Natural killer cell (primary cell): Measurements from ENCODE around the gene CSF2RB. TPM values are rescaled to one million over a fixed set of nuclear protein-coding genes. Genes with fewer than 3 reads are reported as not detected.

Experiments used
- ATAC-seq, 3 donors: fragments of 150-1000 bp in 2 of 3; fragments of 200-7000 bp in 1 of 3; cut with Tn5 transposase; 1 replicate in 1 of 3; 2 replicates in 2 of 3; pipeline ENCODE4 v1.10.0; 2021; ENCODE audit warnings: mild to moderate bottlenecking in 2 of 3, moderate library complexity in 2 of 3
- DNase-seq, 2 donors: peaks; one replicate each; pipeline versions ENCODE4 v3.0.0 to v3.0.0-alpha.2; 2013 to 2021; ENCODE audit warnings: mixed read lengths in 1 of 2
- H3K27ac ChIP-seq: one replicate; pipeline ENCODE4 v1.5.1; 2013; ENCODE audit warnings: mild to moderate bottlenecking, low read length
- H3K27me3 ChIP-seq: one replicate; pipeline ENCODE4 v1.6.1; 2013; ENCODE audit warnings: low read length; ENCODE audit not compliant: control insufficient read depth, insufficient read depth
- H3K36me3 ChIP-seq: one replicate; pipeline ENCODE4 v1.6.1; 2013; ENCODE audit warnings: low read length; ENCODE audit not compliant: control insufficient read depth, insufficient read depth
- H3K4me1 ChIP-seq: one replicate; pipeline ENCODE4 v1.6.1; 2013; ENCODE audit warnings: low read length; ENCODE audit not compliant: control insufficient read depth, insufficient read depth
- H3K4me3 ChIP-seq: one replicate; pipeline ENCODE4 v1.5.1; 2013; ENCODE audit warnings: low read length
- H3K9me3 ChIP-seq: one replicate; pipeline ENCODE4 v1.6.1; 2013; ENCODE audit warnings: low read length; ENCODE audit not compliant: control insufficient read depth, insufficient read depth
- H3K27ac Mint-ChIP-seq, 2 donors: one replicate each; pipeline ENCODE4 v1.8.0; 2022; ENCODE audit warnings: mild to moderate bottlenecking in 2 of 2, mixed read lengths in 2 of 2, moderate library complexity in 1 of 2
- H3K27me3 Mint-ChIP-seq, 2 donors: one replicate each; pipeline ENCODE4 v1.8.0; 2022; ENCODE audit warnings: low read depth in 2 of 2, mixed read lengths in 2 of 2
- H3K36me3 Mint-ChIP-seq: one replicate; pipeline ENCODE4 v1.8.0; 2022; ENCODE audit warnings: mixed read lengths
- H3K4me1 Mint-ChIP-seq, 2 donors: one replicate each; pipeline ENCODE4 v1.8.0; 2022; ENCODE audit warnings: mixed read lengths in 2 of 2
- H3K4me3 Mint-ChIP-seq: one replicate; pipeline ENCODE4 v1.8.0; 2022; ENCODE audit warnings: mild to moderate bottlenecking, moderate library complexity, mixed read lengths
- H3K9me3 Mint-ChIP-seq, 2 donors: one replicate each; pipeline ENCODE4 v1.8.0; 2022; ENCODE audit warnings: mixed read lengths in 2 of 2
- WGBS: methylation state at CpG from one replicate; pipeline ENCODE4 v1.1.7; 2013; ENCODE audit warnings: missing lambda C conversion rate; ENCODE audit not compliant: insufficient coverage; 5-methylcytosine and 5-hydroxymethylcytosine counted together
- intact Hi-C: fragments of 100-400 bp; cut with micrococcal nuclease; formaldehyde crosslinking; loops from one replicate; pipeline ENCODE4 v1.14.2; 2022
- total RNA-seq, 4 donors: library from RNA; stranded (reverse); fragments of 120-200 nt in 1 of 4; gene quantifications; one replicate each; pipeline versions ENCODE4 v1.2.3 to v1.2.4, GENCODE V29; 2013 to 2022
- TF ChIP-seq, protein P1 (sequence below): fragments of 200-600 bp; IDR thresholded peaks from one replicate; pipeline ENCODE4 v1.8.0; 2022; ENCODE audit warnings: antibody characterized with exemption

The CSF2RB gene
- total RNA-seq, 3 donors from 2014 or later (not counting 1 experiment from before 2014, with no cell fraction given), result 3.8 to 274 (median 8.2) TPM

DNA sequence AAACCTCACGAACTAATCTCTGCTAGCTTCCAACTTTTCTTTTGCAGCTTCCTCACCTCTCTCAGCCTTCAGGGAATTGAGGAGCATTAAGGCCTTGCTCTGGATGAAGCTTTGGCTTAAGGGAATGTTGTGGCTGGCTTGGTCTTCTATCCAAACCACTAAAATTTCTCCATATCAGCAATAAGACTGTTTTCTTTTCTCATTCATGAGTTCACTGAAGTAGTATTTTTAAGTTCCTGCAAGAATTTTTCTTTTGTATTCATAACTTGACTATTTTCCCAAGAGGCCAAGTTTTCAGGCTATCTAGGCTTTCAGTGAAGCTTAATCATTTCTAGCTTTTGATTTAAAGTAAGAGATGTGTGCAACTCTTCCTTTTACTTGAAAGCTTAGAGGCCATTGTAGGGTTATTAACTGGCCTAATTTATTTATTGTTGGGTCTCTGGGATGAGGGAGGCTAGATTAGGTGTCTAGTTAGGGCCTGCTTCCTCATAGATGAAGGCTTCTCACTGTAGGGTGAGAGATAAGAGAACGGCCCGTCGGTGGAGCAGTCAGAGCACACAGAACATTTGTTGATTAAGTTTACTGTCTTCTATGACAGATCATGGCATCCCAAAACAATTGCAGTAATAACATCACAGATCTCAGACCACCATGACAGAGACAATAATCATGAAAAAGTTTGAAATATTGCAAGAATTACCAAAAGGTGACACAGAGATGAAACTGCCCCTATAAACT, 33.2 kb downstream of the CSF2RB start:
- DNase-seq (no peak), ATAC-seq (no peak)
- TF ChIP-seq, protein P1, sequence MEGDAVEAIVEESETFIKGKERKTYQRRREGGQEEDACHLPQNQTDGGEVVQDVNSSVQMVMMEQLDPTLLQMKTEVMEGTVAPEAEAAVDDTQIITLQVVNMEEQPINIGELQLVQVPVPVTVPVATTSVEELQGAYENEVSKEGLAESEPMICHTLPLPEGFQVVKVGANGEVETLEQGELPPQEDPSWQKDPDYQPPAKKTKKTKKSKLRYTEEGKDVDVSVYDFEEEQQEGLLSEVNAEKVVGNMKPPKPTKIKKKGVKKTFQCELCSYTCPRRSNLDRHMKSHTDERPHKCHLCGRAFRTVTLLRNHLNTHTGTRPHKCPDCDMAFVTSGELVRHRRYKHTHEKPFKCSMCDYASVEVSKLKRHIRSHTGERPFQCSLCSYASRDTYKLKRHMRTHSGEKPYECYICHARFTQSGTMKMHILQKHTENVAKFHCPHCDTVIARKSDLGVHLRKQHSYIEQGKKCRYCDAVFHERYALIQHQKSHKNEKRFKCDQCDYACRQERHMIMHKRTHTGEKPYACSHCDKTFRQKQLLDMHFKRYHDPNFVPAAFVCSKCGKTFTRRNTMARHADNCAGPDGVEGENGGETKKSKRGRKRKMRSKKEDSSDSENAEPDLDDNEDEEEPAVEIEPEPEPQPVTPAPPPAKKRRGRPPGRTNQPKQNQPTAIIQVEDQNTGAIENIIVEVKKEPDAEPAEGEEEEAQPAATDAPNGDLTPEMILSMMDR, result no peak
- H3K36me3 ChIP-seq, result no peaks in the 10 kb centered on the region
- no peak overlapping the region for H3K27ac ChIP-seq
- Mint-ChIP-seq H3K4me1 (peaks cover 0 to 6% of the 10 kb centered on the region in 2 donors), H3K36me3 (no peaks in the 10 kb centered on the region), H3K4me3 (no peak overlapping the region), H3K27ac (no peak overlapping the region), H3K27me3 (peaks cover 13 to 29% of the 10 kb centered on the region in 2 donors), H3K9me3 (no peaks in the 10 kb centered on the region)
- 100% methylated on average over 1 of the region's 4 CpGs for WGBS
- H3K9me3 ChIP-seq, result no peaks in the 10 kb centered on the region
- intact Hi-C loops, result no loop called here
- H3K27me3 ChIP-seq, result no peaks in the 10 kb centered on the region
- no peak overlapping the region for H3K4me3 ChIP-seq
- H3K4me1 ChIP-seq, result no peaks in the 10 kb centered on the region

DNA sequence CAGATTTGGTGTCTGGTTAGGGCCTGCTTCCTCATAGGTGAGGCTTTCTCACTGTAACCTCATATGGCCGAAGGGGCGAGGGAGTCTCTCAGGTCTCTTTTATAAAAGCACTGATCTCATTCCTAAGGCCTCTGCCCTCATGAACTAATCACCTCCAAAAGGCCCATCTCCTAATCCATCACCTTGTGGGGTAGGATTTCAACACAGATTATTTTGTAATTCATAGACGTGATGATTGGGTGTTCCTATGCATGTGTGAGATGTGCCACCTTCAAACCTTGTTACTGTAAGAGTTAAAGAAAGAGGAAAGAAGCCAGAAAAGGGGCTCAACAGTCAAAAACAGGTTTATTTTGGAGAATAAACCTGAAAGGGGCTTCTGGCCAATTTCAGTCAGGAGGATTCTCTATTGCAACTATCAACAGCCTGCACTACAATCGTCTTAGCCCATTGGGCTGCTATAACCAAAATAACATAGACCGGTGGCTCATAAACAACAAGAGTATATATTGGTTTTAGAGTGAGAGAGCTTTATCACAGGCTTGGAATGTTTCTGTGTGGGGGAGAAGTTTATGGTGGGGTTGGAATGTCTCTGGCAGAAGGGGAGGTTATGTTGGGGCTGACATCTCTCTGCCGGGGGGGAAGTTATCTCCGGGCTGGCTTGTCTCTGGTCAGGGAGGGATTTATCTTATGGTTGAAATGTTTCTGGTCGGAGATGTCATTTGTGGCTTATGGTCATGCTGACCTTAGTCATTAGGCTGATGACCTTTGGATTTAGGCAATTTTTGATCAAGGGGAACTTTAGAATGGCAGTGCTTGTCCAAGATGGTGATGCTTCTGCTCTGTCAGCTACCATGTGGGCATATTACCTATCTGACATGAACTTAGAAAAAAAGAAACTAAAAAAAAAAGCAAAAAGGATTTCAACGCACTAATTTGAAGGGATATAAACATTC, 35.1 kb downstream of the CSF2RB start:
- 92% methylated on average over 9 of the region's 9 CpGs for WGBS
- peaks cover 7 to 28% of the 10 kb centered on the region in 2 donors for H3K27me3 Mint-ChIP-seq

DNA sequence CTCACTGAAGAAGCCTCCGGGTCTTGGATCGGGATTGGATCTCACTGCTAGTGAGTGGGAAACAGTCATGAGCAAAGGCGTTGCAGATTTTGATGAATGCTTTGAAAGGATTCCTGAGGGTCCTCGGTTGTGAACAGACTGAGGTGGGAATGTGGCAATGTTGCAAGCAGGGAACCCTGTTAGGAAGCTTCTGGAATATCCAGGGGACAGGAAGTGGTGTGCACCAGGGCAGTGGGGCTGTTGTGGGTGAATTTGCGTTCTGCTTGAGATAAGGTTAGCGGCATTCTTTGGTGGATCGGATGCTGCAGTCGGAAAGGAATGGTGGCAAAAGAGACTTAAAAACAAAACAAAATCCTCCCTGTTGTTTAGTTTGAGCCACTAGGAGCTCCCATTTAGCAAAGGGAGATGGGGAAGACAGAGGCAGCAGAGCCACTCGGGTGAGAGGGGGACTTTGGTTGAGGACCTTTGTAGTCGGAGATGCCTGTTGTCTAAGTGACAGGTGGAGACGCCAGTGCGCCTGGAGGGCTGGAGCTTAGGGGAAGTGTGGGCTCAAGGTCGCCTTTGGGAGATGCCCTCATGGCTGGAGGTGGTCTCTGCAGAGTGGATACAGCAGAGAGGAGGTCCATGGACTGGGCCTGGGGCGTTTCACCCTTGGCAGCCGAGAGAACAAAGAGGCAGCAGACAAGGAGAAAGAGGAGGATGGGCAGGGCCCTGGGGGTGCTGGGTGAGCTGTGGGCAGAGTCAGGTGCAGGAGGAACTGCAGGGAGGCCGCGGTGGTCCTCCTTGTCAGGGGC, 37.6 kb downstream of the CSF2RB start:
- H3K36me3 ChIP-seq, result no peaks in the 10 kb centered on the region
- H3K27ac Mint-ChIP-seq, result no peak overlapping the region
- no peak overlapping the region for H3K4me3 Mint-ChIP-seq
- DNase-seq (no peak), ATAC-seq (no peak)
- no peaks in the 10 kb centered on the region for H3K4me1 ChIP-seq
- 88% methylated on average over 16 of the region's 17 CpGs for WGBS
- no peaks in the 10 kb centered on the region for H3K9me3 ChIP-seq
- peaks cover 10 to 12% of the 10 kb centered on the region in 2 donors for H3K27me3 Mint-ChIP-seq
- H3K27me3 ChIP-seq, result no peaks in the 10 kb centered on the region
- H3K4me1 Mint-ChIP-seq, result peaks cover 0 to 7% of the 10 kb centered on the region in 2 donors
- no peaks in the 10 kb centered on the region for H3K36me3 Mint-ChIP-seq
- no peaks in the 10 kb centered on the region for H3K9me3 Mint-ChIP-seq
- TF ChIP-seq, protein P1, result no peak
- intact Hi-C loops, result no loop called here
- H3K4me3 ChIP-seq, result no peak overlapping the region
- H3K27ac ChIP-seq, result no peak overlapping the region

More for the DNA sequence above, 35.1 kb downstream of the CSF2RB start:
- peaks cover 0 to 7% of the 10 kb centered on the region in 2 donors for H3K4me1 Mint-ChIP-seq
- TF ChIP-seq, protein P1, result no peak
- Histone ChIP-seq H3K27ac (no peak overlapping the region), H3K4me3 (no peak overlapping the region), H3K4me1 (no peaks in the 10 kb centered on the region), H3K9me3 (no peaks in the 10 kb centered on the region), H3K36me3 (no peaks in the 10 kb centered on the region), H3K27me3 (no peaks in the 10 kb centered on the region)
- DNase-seq, result no peak
- ATAC-seq, result no peak
- no peak overlapping the region for H3K4me3 Mint-ChIP-seq
- H3K9me3 Mint-ChIP-seq, result no peaks in the 10 kb centered on the region
- H3K27ac Mint-ChIP-seq, result no peak overlapping the region
- no peaks in the 10 kb centered on the region for H3K36me3 Mint-ChIP-seq
- intact Hi-C loops, result no loop called here
